Uterus (tissue), 4 donors: Measurements from ENCODE around the gene MISFA. TPM values are rescaled to one million over a fixed set of nuclear protein-coding genes. Genes with fewer than 3 reads are reported as not detected.

Experiments used
- DNase-seq, 2 donors: peaks; one replicate each; pipeline ENCODE4 v3.0.0-alpha.2; 2019 to 2020
- H3K27ac ChIP-seq, 2 donors: fragments of 200-600 bp; sonication (generic); 1 replicate in 1 of 2; 2 replicates in 1 of 2; pipeline ENCODE4 v1.5.1; 2016 to 2018
- H3K27me3 ChIP-seq, 2 donors: fragments of 200-600 bp; sonication (generic); one replicate each; pipeline ENCODE4 v1.5.1; 2018 to 2019; ENCODE audit warnings: control low read depth in 1 of 2
- H3K36me3 ChIP-seq, 2 donors: fragments of 200-600 bp; sonication (generic); one replicate each; pipeline ENCODE4 v1.5.1; 2019; ENCODE audit warnings: control low read depth in 1 of 2
- H3K4me1 ChIP-seq, 2 donors: fragments of 200-600 bp; sonication (generic); one replicate each; pipeline ENCODE4 v1.5.1; 2018 to 2019; ENCODE audit warnings: control low read depth in 1 of 2
- H3K4me3 ChIP-seq, 2 donors: fragments of 200-600 bp; sonication (generic); 1 replicate in 1 of 2; 2 replicates in 1 of 2; pipeline ENCODE4 v1.5.1; 2018 to 2019; ENCODE audit warnings: mild to moderate bottlenecking in 1 of 2
- H3K9me3 ChIP-seq, 2 donors: fragments of 200-600 bp; sonication (generic); one replicate each; pipeline ENCODE4 v1.5.1; 2019; ENCODE audit warnings: control low read depth in 1 of 2
- POLR2A ChIP-seq, 2 donors: fragments of 450-650 bp; IDR thresholded peaks; one replicate each; pipeline ENCODE4 v1.6.1; 2016; ENCODE audit warnings: antibody characterized with exemption in 2 of 2, mild to moderate bottlenecking in 1 of 2, moderate library complexity in 1 of 2
- intact Hi-C: fragments of 100-400 bp; cut with DNase I; formaldehyde crosslinking; loops from one replicate; pipeline ENCODE4 v1.15.1; 2023; ENCODE audit warnings: low total_unique reads
- total RNA-seq, 4 donors: library from RNA; depleted of rRNA in 3 of 4; stranded (reverse); fragments of >200 nt in 3 of 4; gene quantifications; one replicate each; pipeline versions ENCODE4 v1.1.0 to v1.2.4, GENCODE V29; 2014 to 2023
- TF ChIP-seq, protein P1 (sequence below), 4 experiments: fragments of 200-600 bp in 2 of 4; fragments of 450-650 bp in 2 of 4; sonication (generic) in 2 of 4; IDR thresholded peaks; one replicate each; pipeline ENCODE4 v1.5.1; 2016 to 2019; ENCODE audit warnings: antibody characterized with exemption in 4 of 4, mild to moderate bottlenecking in 2 of 4, moderate library complexity in 1 of 4
- donor health status: DM: yes; HTN: yes; CAD: no.

MISFA gene
- 1 to 10 TPM in 1 of 4 donors, not detected in 3; 5.6 TPM for total RNA-seq

DNA sequence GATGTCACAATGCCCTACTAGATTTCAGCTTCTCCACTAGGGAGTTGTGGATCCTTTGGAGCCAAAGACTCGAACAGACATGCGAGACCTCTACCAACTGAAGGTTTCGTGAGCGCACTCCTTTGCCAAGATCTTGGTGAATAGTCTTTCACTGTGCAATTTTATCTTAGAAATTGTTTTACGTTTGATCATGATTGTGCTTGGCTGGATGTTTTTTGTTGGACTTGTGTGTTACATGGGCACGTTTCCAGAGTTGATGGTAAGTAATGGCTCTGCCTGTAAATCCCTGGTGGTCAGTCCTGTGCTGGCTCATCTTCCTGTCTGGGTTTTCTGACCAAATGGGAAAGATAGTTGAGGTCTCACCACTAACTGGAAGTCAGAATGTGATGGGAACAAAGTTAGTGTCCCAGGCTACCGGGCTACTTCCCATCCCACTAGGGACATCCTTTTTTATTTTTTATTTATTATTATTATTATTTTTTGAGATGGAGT, at the start of gene MISFA:
Gene MISFA, plus strand, starts transcription at position 51 of the 492 bp plus-strand sequence. Its CDS starts 140 bp downstream, at position 191.
- H3K4me3 ChIP-seq = no peak within 1 kb of the TSS
- H3K9me3 ChIP-seq = no peaks in the 10 kb centered on the region
- H3K27me3 ChIP-seq = no peaks in the 10 kb centered on the region
- H3K36me3 ChIP-seq = no peaks in the 10 kb centered on the region
- no peak for DNase-seq
- intact Hi-C loops = no loop called here
- no peak within 1 kb of the TSS for H3K27ac ChIP-seq
- no peaks in the 10 kb centered on the region for H3K4me1 ChIP-seq
- TF ChIP-seq, protein P1, sequence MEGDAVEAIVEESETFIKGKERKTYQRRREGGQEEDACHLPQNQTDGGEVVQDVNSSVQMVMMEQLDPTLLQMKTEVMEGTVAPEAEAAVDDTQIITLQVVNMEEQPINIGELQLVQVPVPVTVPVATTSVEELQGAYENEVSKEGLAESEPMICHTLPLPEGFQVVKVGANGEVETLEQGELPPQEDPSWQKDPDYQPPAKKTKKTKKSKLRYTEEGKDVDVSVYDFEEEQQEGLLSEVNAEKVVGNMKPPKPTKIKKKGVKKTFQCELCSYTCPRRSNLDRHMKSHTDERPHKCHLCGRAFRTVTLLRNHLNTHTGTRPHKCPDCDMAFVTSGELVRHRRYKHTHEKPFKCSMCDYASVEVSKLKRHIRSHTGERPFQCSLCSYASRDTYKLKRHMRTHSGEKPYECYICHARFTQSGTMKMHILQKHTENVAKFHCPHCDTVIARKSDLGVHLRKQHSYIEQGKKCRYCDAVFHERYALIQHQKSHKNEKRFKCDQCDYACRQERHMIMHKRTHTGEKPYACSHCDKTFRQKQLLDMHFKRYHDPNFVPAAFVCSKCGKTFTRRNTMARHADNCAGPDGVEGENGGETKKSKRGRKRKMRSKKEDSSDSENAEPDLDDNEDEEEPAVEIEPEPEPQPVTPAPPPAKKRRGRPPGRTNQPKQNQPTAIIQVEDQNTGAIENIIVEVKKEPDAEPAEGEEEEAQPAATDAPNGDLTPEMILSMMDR (IDR thresholded peaks at IDR 0.05) = no peak
- no peak for TF ChIP-seq POLR2A (IDR thresholded peaks at IDR 0.05)

DNA sequence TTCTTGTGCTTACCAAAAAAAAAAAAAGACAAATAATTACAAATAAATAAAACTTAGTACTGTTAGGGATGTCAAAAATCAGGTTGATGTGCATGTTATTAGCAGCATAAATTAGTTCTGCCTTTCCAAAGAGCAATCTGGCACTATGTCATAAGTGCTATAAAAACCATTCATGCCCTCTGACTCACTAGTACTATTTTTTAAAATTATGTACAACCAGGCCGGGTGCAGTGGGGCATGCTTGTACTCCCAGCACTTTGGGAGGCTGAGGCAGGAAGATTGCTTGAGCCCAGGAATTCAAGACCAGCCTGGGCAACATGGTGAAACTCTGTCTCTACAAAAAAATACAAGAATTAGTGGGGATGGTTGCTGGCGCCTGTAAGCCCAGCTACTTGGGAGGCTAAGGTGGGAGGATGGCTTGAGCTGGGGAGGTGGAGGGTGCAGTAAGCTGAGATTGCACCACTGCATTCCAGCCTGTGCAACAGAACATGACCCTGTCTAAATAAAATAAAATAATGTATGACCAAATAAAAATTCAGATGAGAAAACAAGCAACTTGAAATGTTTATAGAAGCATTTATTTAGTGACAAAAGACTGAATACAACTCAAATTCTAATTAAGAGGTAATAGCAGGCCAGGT, 36.4 kb upstream of the MISFA start:
- H3K27me3 ChIP-seq = no peaks in the 10 kb centered on the region
- TF ChIP-seq, protein P1 (IDR thresholded peaks at IDR 0.05) = no peak
- TF ChIP-seq POLR2A (IDR thresholded peaks at IDR 0.05) = no peak
- H3K4me3 ChIP-seq = no peak overlapping the region
- no peaks in the 10 kb centered on the region for H3K4me1 ChIP-seq
- intact Hi-C loops = no loop called here
- no peaks in the 10 kb centered on the region for H3K36me3 ChIP-seq
- no peaks in the 10 kb centered on the region for H3K9me3 ChIP-seq
- DNase-seq = no peak
- peak overlapping the region in 1 of 2 donors; percentile 45 for H3K27ac ChIP-seq

DNA sequence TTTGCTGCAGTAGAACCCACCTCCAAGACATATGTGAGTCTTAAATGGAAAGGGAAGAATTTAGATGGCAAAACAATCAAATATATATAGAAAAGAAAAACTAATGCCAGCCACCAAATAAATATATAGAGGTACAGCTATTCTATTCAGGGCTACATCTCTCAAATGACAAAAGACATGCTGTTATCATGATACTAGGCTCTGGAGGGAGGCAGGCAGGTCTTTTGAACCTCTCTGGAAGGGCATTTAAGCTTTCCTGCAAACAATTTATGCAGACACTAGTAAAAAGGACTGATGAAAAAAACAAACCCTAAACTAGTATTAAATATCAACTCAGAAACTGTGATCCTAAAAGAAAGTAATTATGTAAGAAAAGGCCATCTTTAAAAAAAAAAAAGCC, 35.4 kb upstream of the MISFA start:
- Histone ChIP-seq H3K36me3 (no peaks in the 10 kb centered on the region), H3K27me3 (no peaks in the 10 kb centered on the region), H3K27ac (peak overlapping the region in 1 of 2 donors; percentile 45), H3K4me1 (no peaks in the 10 kb centered on the region), H3K4me3 (no peak overlapping the region), H3K9me3 (no peaks in the 10 kb centered on the region)
- TF ChIP-seq, protein P1 (IDR thresholded peaks at IDR 0.05) = no peak
- TF ChIP-seq POLR2A (IDR thresholded peaks at IDR 0.05) = no peak
- intact Hi-C loops = no loop called here
- DNase-seq = no peak

DNA sequence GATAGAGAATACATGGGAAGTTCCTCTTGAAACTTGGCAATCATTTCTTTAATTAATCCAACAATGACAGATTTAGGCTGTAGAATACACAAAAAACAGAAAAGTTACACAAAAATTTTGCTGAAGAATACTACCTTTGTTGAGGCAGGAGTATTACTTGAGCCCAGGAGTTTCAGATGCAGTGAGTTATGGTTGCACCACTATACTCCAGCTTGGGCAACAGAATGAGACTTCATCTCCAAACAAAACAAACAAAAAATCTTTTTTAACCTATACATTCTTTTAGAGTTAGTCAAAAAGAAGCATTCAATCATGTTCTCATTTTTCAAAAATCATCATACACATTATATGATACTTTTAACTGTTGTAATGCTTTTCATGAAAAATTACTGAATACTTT, 33.2 kb upstream of the MISFA start:
- no peaks in the 10 kb centered on the region for H3K4me1 ChIP-seq
- no peak overlapping the region for H3K27ac ChIP-seq
- intact Hi-C loops = no loop called here
- no peaks in the 10 kb centered on the region for H3K9me3 ChIP-seq
- DNase-seq = no peak
- no peaks in the 10 kb centered on the region for H3K27me3 ChIP-seq
- no peak overlapping the region for H3K4me3 ChIP-seq
- no peaks in the 10 kb centered on the region for H3K36me3 ChIP-seq
- TF ChIP-seq POLR2A (IDR thresholded peaks at IDR 0.05) = no peak
- TF ChIP-seq, protein P1 (IDR thresholded peaks at IDR 0.05) = no peak

DNA sequence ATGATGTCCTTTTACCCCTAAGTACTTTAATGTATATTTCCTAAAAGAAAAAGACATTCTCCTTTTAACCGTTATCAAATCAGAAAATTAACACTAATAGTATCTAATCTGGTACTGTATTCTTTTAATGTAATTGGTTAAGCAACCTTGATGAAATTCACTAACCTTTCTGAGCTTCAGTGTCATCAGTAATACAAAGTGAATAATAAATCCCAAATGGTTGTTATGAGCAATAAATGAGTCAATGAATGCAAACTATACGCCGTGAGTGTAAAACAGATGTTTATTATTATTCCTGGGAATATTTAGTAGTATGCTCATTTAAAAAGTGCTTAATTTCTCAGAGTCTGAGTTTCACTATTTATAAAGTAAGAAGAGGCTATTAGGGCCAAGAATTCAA, 32.5 kb upstream of the MISFA start:
- no peak for TF ChIP-seq POLR2A (IDR thresholded peaks at IDR 0.05)
- TF ChIP-seq, protein P1 (IDR thresholded peaks at IDR 0.05) = no peak
- H3K27ac ChIP-seq = no peak overlapping the region
- H3K9me3 ChIP-seq = no peaks in the 10 kb centered on the region
- DNase-seq = no peak
- H3K36me3 ChIP-seq = no peaks in the 10 kb centered on the region
- intact Hi-C loops = no loop called here
- no peaks in the 10 kb centered on the region for H3K4me1 ChIP-seq
- no peaks in the 10 kb centered on the region for H3K27me3 ChIP-seq
- H3K4me3 ChIP-seq = no peak overlapping the region
